ENCODE data around the gene SMIM32.

Gene SMIM32

DNA sequence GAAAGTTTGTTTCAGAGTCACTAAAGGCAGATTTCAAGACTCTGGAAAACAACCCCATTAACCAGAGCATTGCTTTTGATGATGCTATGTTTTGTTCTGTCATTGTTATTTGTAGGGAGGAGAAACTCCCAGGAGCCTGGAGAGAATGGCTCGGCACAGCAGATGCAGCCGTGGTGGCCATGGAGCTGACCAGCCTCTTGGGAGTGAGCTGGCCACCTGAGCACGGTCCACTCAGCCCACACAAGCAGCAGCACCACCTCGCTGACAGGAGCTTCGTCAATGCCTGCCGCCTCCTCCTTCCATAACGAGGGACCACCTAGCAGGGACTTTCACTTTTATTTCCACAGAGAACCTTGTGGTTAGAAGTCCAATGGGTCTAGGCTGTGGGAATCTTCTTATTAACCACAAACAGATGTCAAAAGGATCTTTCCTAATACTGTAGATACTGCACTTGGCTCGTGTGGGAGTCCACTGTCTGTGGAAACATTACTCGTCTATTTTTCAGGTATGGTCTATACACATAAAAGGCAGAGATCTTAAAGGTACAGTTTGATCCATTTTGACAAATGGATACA, 21.0 kb upstream of the SMIM32 start:
- Histone ChIP-seq H3K4me3 (ENCODE audit: low read length) (no peak overlapping the region), H3F3A (ENCODE audit: control insufficient read depth, insufficient read depth) (no peaks in the 10 kb centered on the region), H3K27me3 (ENCODE audit: control insufficient read depth, low read length) (peaks cover 13% of the 10 kb centered on the region), H3K36me3 (ENCODE audit: control insufficient read depth, low read length) (no peaks in the 10 kb centered on the region), H3K4me1 (ENCODE audit: control insufficient read depth, low read length) (no peaks in the 10 kb centered on the region), H3K9me2 (replicated peaks; ENCODE audit: control insufficient read depth, low read length) (no peaks in the 10 kb centered on the region), H3K4me2 (ENCODE audit: low read length) (no peak overlapping the region), H3K9me3 (ENCODE audit: control insufficient read depth, insufficient read depth, low read length) (no peaks in the 10 kb centered on the region), H3K27ac (ENCODE audit: low read depth, low read length) (no peak overlapping the region), H4K20me1 (ENCODE audit: control insufficient read depth, insufficient read depth, low read depth, low read length) (no peaks in the 10 kb centered on the region), H3K79me2 (ENCODE audit: control insufficient read depth, low read length) (no peaks in the 10 kb centered on the region)
- TF ChIP-seq CTCF (IDR thresholded peaks at IDR 0.05; ENCODE audit: low read depth, low read length, poor library complexity, severe bottlenecking), result no peak
- no peak for TF ChIP-seq EZH2phosphoT487 (IDR thresholded peaks at IDR 0.05; ENCODE audit: borderline replicate concordance, low read length)

- H3K9me3 ChIP-seq (ENCODE audit: control insufficient read depth, insufficient read depth, low read length), result no peaks in the 10 kb centered on the region
- no peaks in the 10 kb centered on the region for H4K20me1 ChIP-seq (ENCODE audit: control insufficient read depth, insufficient read depth, low read depth, low read length)
- H3K79me2 ChIP-seq (ENCODE audit: control insufficient read depth, low read length), result no peaks in the 10 kb centered on the region
- no peaks in the 10 kb centered on the region for H3K9me2 ChIP-seq (replicated peaks; ENCODE audit: control insufficient read depth, low read length)
- no peaks in the 10 kb centered on the region for H3K36me3 ChIP-seq (ENCODE audit: control insufficient read depth, low read length)
- TF ChIP-seq CTCF (IDR thresholded peaks at IDR 0.05; ENCODE audit: low read depth, low read length, poor library complexity, severe bottlenecking), result peak; percentile 99
- TF ChIP-seq EZH2phosphoT487 (IDR thresholded peaks at IDR 0.05; ENCODE audit: borderline replicate concordance, low read length), result no peak
- H3K4me1 ChIP-seq (ENCODE audit: control insufficient read depth, low read length), result no peaks in the 10 kb centered on the region
- H3K27me3 ChIP-seq (ENCODE audit: control insufficient read depth, low read length), result peaks cover 10% of the 10 kb centered on the region
- no peak overlapping the region for H3K4me3 ChIP-seq (ENCODE audit: low read length)
- H3F3A ChIP-seq (ENCODE audit: control insufficient read depth, insufficient read depth), result no peaks in the 10 kb centered on the region
- H3K27ac ChIP-seq (ENCODE audit: low read depth, low read length), result no peak overlapping the region
- H3K4me2 ChIP-seq (ENCODE audit: low read length), result no peak overlapping the region
These were observed 19.3 kb upstream of the SMIM32 start for GRCh38 chr5:136212252-136212721.

- Histone ChIP-seq H3K9me2 (replicated peaks; ENCODE audit: control insufficient read depth, low read length) (no peaks in the 10 kb centered on the region), H3K79me2 (ENCODE audit: control insufficient read depth, low read length) (no peaks in the 10 kb centered on the region), H3F3A (ENCODE audit: control insufficient read depth, insufficient read depth) (no peaks in the 10 kb centered on the region), H3K27ac (ENCODE audit: low read depth, low read length) (no peak overlapping the region), H3K4me1 (ENCODE audit: control insufficient read depth, low read length) (no peaks in the 10 kb centered on the region), H3K27me3 (ENCODE audit: control insufficient read depth, low read length) (peaks cover 10% of the 10 kb centered on the region), H3K4me3 (ENCODE audit: low read length) (no peak overlapping the region), H3K36me3 (ENCODE audit: control insufficient read depth, low read length) (no peaks in the 10 kb centered on the region), H3K9me3 (ENCODE audit: control insufficient read depth, insufficient read depth, low read length) (no peaks in the 10 kb centered on the region), H4K20me1 (ENCODE audit: control insufficient read depth, insufficient read depth, low read depth, low read length) (no peaks in the 10 kb centered on the region), H3K4me2 (ENCODE audit: low read length) (no peak overlapping the region)
- no peak for TF ChIP-seq EZH2phosphoT487 (IDR thresholded peaks at IDR 0.05; ENCODE audit: borderline replicate concordance, low read length)
- no peak for TF ChIP-seq CTCF (IDR thresholded peaks at IDR 0.05; ENCODE audit: low read depth, low read length, poor library complexity, severe bottlenecking)
These were observed 18.5 kb upstream of the SMIM32 start for GRCh38 chr5:136211282-136212040.

Data from DOHH2 (cell line).